B cell (primary cell): ENCODE data around the gene MUC22.

ENCODE experiments used
- CTCF ChIP-seq: fragments of 200-600 bp; IDR thresholded peaks from one replicate; pipeline ENCODE4 v1.8.0; 2022; ENCODE audit warnings: antibody characterized with exemption, mild to moderate bottlenecking
- EZH2 ChIP-seq: IDR thresholded peaks from 2 replicates; pipeline ENCODE4 v1.6.1; 2012; ENCODE audit warnings: borderline replicate concordance, low read depth, mild to moderate bottlenecking, moderate library complexity, low read length; ENCODE audit not compliant: insufficient read depth, poor library complexity, severe bottlenecking

GRCh38 chr6:30966154-30966553 lies 44.1 kb upstream of the MUC22 start:
- TF ChIP-seq CTCF, result no peak
- TF ChIP-seq EZH2, result no peak
